ENCODE measurements around the gene FOXN3.

DNA sequence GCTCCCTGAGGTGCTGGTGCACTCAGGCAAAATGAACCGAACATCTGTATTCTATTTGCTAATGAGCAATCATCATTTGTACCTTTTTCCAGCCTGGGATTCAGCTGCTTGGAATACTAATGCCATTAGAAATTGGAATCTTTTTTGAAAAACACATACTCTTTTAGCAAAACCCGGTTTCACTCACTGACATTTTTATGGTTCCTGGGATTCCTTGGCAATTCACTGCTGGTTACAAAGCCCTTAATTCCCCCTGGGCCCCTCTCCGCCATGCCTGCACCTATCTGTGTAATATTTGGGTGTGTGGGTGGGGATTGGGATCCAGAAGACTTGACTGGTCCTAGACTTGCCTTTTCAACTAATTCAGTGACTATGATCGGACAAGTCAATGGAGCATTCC is 199.1 kb downstream of the FOXN3 start:
- TF ChIP-seq, protein P1, sequence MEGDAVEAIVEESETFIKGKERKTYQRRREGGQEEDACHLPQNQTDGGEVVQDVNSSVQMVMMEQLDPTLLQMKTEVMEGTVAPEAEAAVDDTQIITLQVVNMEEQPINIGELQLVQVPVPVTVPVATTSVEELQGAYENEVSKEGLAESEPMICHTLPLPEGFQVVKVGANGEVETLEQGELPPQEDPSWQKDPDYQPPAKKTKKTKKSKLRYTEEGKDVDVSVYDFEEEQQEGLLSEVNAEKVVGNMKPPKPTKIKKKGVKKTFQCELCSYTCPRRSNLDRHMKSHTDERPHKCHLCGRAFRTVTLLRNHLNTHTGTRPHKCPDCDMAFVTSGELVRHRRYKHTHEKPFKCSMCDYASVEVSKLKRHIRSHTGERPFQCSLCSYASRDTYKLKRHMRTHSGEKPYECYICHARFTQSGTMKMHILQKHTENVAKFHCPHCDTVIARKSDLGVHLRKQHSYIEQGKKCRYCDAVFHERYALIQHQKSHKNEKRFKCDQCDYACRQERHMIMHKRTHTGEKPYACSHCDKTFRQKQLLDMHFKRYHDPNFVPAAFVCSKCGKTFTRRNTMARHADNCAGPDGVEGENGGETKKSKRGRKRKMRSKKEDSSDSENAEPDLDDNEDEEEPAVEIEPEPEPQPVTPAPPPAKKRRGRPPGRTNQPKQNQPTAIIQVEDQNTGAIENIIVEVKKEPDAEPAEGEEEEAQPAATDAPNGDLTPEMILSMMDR (conservative IDR thresholded peaks at IDR 0.05 in 1 of 2, IDR thresholded peaks at IDR 0.05 in 1 of 2; ENCODE audit: low read depth in 1 of 2, low read length in 2 of 2) = no peak
- TF ChIP-seq EZH2 (IDR thresholded peaks at IDR 0.05; ENCODE audit: low read length, missing control alignments) = no peak
